RPMI8226 (cell line): ENCODE results near the gene BHLHE41.
A peak's percentile ranks its signal among the peaks of the same experiment; 100 is the strongest.

ENCODE experiments used
- DNase-seq: peaks from one replicate; pipeline ENCODE4 v3.0.0-alpha.2; 2015

The BHLHE41 gene

GRCh38 chr12:26113853-26114719, 10.8 kb downstream of the BHLHE41 start:
- DNase-seq: peak; percentile 97

GRCh38 chr12:26113181-26113654, 11.6 kb downstream of the BHLHE41 start:
- DNase-seq: peak; percentile 40

DNA sequence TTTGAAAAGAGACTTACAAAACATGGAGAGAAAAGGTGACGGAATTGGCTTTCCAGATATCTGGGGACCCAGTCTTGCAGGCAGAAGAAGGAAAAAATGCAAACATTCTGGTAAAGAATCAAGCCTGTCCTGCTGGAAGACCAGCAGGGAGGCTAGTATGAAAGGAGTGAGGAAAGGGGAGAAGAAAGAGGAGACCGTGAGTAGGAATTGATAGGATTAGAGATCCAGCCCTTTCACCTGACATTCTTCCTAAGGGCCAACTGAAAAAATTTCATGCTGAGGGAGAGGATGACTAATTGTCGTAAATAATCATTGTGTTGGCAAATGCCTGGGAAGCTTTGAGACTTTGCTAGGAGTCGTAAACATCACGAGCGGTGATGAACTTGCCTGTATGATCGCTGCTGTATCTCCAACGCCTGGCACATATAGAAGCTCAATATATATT, 12.1 kb downstream of the BHLHE41 start:
- DNase-seq: no peak

- no peak for DNase-seq
Measured at GRCh38 chr12:26112232-26112631, 12.6 kb downstream of the BHLHE41 start.

DNA sequence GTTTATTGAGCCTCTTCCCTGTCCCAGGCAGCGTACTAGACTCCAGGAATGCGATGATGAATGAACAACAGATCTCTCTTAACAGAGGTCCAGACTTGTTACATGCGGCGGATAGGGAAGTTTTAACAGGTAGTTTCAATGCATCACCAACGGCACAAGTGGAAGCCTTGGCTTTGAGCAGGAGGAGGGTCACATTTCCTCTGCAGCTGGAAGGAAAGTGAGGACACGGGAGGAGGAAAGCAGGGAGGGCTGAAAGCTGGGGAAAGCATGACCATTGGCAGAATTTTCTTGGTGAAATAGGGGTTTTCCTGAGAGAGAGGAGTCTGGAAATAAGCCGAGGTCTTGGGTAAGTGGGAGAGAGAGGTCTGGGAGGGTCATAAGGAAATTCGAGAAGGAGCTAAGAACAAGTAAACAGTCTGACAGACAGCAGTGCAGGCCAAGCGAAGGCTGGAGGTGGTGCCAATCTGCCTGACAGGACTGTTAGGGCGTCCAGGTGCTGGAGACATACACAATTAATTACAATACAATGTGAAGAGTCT, 15.4 kb downstream of the BHLHE41 start:
- no peak for DNase-seq

DNA sequence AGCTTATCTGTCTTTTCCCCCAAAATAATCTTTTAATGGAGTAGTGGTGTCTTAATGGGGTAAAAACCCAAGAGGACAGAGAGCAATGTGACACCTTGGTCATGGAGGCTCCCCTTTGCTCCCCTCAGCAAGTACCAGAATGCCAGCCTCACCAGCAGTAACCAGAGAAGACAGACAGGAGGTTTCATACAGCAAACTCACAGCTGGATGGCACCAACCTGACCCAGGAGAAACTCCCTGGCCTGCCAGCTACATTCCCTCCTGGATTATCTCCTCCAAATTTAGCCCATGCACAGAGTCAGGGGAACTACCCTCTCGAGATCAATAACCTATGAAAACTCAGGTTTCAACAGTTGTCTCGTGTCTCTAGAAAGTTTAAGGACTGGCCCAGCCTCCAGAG, 15.9 kb downstream of the BHLHE41 start:
- DNase-seq: no peak

DNA sequence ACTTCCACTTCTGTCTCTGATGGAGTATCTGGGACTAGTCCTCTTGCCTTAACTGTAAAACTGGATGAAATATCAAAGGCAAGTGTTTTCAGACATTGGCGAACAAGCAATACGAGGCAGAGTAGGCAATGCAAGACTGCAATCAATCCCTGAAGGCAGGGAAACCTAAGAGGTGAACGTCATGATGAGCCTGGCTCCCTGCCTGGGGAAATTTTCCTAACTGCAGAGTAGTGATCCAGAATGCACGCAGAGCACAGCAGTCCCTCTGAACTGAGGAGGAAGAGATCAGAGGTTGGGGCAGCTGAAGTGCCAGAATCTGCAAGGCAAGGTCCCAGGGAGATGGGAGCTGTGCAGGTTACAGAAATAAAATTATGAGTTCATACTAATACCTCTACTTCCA, 18.5 kb downstream of the BHLHE41 start:
- DNase-seq: no peak

GRCh38 chr12:26102953-26103352, 21.9 kb downstream of the BHLHE41 start:
- no peak for DNase-seq

- no peak for DNase-seq
Measured at GRCh38 chr12:26101763-26102162, 23.1 kb downstream of the BHLHE41 start.

DNA sequence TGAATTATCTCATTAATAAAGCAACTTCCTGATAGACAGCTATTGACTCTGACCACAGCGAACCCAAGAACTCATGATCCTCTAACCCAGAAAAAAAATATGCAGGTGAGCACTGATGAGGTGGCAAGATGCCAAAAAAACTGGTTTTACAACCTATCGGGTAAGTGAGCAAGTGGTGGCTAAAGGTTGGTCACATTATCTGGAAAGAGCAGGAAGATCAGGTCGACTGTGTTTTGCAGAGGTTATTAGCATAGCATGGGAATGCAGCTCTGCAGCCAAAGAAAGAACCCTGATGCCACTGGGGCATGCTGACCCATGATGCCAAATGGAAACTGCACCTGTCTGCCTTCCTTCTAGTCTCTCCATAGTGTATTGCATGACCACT, 23.5 kb downstream of the BHLHE41 start:
- peak; percentile 59 for DNase-seq

DNA sequence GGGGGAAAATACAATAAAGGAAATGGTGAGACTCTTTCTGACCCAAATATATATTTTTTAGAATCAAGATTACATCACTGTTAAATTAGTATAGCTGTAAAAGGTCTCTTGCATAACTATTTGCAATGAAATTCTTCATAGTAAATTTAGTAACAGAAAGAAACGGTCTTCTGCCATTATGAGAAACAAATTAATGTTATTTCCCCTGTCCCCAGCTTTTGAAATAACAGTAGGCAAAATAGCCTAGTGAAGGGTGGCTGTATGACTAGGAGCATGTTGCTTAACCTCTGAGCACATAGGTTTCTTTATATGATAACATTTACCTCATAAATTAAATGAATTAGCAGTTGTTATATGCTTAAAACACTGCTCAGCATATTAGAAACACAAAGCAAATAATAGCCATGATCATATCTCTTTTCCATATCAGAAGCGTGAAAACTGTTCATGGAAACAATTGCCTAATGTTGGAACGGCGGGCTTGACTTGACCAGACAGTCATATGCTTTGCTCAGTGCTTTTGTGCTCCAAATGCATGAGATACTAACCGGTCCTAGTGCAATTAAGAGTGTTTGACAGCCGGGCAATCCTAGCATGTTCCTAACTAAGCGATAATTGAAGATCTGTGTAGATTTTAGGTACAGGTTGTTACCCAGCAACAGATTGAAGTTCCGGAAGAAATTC, 24.0 kb downstream of the BHLHE41 start:
- DNase-seq: no peak

DNA sequence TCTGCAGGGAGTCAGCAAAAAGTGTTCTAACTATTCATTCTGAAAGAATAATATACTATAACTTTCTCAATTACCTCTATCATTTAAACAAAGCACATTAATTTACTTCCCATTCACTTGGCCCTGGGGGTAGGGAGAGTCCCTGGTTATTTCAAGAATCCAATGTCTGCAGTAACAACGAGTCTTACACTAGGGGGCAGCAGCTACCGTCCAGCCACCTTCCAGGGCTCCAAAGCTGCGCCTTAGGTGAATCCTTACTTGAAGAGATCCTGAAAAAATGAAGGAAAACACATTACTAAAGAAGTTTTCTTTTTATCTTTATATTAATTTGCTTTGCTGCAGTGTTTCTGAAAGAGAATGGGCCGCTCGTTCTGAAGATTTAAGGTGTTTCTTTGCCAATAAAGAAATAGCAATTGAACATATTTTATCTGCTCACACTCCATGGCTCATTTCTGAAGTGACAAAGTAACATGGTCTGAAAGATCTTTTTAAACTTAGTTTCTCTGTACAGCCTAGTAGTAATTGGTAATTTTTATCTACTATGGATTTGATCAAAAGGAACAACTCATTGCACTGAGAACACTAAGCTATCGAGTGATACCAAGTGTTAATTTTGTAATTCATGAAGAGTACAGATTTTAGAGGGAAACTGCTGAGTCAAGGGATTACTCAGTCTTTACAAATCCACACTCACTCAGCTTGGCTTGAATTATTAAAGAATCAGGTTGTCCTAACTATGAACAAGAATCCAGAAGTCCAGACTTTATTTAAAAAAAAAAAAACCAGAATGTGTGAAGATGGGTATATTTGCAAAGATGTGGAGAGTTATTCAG, 27.6 kb downstream of the BHLHE41 start:
- DNase-seq: peak; percentile 65

GRCh38 chr12:26096036-26096435, 28.8 kb downstream of the BHLHE41 start:
- DNase-seq: no peak

DNA sequence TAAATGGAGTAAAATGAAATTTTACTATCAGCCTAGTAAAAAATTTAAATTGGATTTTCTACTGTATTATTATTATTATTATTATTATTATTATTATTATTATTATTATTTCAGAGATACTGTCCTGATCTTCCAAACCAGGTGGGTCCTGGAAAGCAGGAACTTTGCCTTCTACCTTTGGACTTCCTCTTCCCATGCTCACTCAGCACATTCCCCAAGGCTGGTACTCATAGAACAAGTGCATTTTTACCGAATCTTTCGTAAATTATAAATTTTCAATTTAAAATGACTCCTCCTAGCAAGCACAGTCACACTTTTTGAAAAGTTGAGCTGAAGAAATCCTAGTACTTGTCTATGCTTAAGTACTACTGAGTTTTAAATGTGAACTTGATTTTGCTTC, 29.7 kb downstream of the BHLHE41 start:
- DNase-seq: no peak

DNA sequence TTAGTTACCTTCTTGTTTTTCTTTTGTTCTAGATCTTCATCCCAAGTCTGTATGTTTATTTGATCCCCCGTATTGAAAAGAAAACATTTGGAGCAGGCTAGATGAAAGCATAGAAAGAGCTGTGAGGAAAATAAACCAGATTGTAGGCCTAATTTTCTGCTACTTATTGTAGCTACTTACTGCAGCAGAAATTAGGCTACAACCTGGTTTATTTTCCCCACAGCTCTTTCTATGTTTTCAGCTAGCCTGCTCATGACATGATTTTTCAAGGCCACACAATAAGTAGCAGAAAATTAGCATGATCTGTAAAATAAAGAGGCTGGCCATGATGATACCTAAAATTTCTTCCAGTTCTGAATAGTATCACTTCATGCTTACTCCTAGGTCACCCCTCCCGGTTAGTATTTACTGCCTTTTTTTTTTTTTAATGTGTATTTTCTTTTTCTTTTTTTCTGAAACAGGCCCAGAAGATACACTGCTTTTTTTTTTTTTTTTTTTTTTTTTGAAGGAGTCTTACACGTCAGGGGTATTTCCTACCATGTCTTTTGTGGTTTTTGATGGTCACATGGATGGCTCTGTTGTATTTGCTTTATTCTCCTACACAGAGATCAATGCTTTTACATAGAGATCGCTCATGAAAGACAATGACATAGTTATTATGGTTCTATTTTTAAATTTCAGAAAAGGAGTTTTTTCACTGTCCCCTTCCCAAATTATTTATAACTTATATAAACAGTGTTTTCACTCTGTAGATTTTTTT, 32.3 kb downstream of the BHLHE41 start:
- no peak for DNase-seq

DNA sequence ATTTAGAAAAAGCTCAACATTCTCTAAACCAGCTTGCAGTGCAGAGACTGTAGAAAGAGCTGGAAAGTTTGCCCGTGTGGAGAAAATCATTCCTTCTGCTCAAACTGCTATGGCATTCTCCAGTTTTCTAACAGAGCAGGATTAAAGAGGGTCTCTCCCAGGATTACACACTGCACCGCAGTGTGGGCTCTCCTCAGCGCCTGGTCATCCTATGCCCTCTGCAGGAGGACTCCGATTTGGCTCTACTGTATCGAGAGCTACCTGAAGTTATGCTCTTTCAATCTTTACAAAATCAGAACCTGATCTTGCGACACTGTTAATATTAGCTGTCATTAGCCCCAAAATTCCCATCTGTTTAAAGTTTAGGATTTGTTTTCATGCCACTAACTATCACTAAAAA, 33.0 kb downstream of the BHLHE41 start:
- no peak for DNase-seq

GRCh38 chr12:26090836-26091510, 33.9 kb downstream of the BHLHE41 start:
- DNase-seq: no peak

DNA sequence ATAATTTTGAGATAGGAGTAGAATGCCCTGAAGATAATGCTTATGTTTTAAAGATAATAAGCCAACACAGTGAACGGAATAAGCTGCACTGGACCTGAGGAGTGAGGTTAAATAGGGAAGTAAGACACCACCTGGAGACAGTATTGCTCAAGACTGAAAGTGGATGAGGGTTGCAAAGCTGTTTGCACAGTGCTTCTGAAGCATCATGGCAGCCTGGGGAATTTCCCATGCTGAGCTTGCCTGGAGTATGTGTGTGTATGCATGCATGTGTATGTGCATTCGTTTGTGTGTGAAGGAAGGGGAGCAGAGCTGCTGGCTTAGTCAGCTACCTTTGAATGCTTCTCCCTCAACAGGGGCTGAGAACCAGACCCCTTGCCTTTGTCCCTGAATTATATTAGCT, 35.8 kb downstream of the BHLHE41 start:
- DNase-seq: peak; percentile 93

DNA sequence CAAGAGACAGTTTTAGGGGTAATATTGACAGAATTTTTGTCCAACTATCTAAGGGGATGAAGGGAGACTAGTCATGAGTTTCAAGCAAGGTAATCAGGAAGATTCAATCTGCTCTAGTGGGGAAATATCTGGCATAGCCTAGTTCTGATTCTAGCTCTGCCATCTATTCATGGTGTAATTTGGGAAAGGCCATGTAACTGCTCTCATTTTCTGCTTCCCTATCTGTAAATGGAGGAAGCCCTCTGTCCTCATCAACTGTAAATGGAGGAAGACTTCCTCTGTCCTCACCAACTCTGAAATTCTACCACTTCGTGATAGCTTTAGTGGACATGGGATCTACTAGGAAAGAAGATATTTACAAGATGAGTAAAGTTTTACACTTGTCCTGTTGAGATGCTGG, 37.9 kb downstream of the BHLHE41 start:
- no peak for DNase-seq

- no peak for DNase-seq
Measured at GRCh38 chr12:26080911-26081310, 43.9 kb downstream of the BHLHE41 start.

DNA sequence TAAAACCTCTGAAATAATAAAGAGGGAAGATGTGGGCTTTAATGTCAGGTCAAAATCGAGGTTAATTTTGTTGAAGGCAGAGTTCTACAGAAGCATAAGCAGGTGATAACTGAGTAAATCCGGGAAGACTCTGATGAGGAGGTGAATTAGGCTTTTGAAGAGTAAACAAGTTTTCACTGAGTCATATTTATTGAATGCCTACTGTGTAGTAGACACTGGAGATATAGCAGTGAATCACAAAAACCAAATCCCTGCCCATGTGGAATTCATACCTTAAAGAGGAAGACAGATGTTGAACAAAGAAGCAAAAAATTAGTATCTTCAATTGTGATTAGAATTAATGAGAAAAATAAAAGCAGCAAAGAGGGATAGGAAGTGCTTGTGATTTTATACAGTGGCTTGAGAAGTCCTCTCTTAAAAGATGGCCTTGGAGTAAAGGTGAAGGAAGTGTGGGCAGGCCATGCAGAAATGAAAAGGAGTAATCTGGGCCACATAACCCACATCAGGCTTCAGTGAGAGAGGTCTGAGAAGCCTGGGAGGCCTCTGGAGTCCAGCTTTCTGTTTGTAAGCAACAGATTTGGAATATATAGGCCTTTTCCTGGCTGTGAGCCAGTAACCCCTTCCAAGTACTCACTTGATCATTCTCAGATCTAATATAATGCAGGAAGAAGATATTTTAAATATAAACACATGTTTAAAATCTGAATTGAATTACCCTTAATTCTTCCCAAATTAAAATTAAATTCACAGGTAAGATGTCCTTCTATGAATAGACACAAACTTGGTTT, 46.7 kb downstream of the BHLHE41 start:
- DNase-seq: no peak
